NCI-H1436 (cell line): ENCODE measurements around the gene RAB13.

Experiments
- DNase-seq: peaks from one replicate; lab custom pipeline; 2025; lab: John Stamatoyannopoulos, UW

Gene RAB13

GRCh38 chr1:153933430-153933829, 52.7 kb downstream of the RAB13 start:
- DNase-seq = no peak

GRCh38 chr1:153932156-153933131, 53.7 kb downstream of the RAB13 start:
- no peak for DNase-seq
